H1 (cell line): Measurements from ENCODE around the gene GUCA2B. TPM values are rescaled to one million over a fixed set of nuclear protein-coding genes. Genes with fewer than 3 reads are reported as not detected.

Source experiments
- CTCF ChIA-PET: fragments of 300-600 bp; sonication (Branson Sonifier 250); formaldehyde crosslinking; loops from one replicate; lab custom pipeline; 2021; ENCODE audit not compliant: partially characterized antibody; lab: Charles Lee
- POLR2A ChIA-PET: fragments of 300-600 bp; sonication (Branson Sonifier 250); formaldehyde crosslinking; loops from one replicate; lab custom pipeline; 2021; ENCODE audit warnings: inconsistent platforms; ENCODE audit not compliant: partially characterized antibody; lab: Charles Lee
- DNase-seq, 2 experiments: peaks; one replicate each; pipeline versions ENCODE4 v3.0.0 to v3.0.0-alpha.2; 2010 to 2022; ENCODE audit warnings: low spot score in 2 of 2, low read depth in 1 of 2, mixed read lengths in 1 of 2
- FAIRE-seq: peaks from 2 replicates; lab custom pipeline; 2011; peaks lifted over from hg19 to GRCh38; lab: Jason Lieb, UNC
- H2AFZ ChIP-seq: 2 replicates; pipeline ENCODE4 v1.8.1; 2012; ENCODE audit warnings: low read length, inconsistent platforms
- H2AK5ac ChIP-seq: 2 replicates; pipeline ENCODE4 v1.6.1; 2013; ENCODE audit warnings: low read depth, low read length
- H2BK120ac ChIP-seq: replicated peaks from 2 replicates; pipeline ENCODE3; 2013; ENCODE audit warnings: low read depth, low read length, inconsistent platforms
- H2BK12ac ChIP-seq: 2 replicates; pipeline ENCODE4 v1.6.1; 2013; ENCODE audit warnings: low read depth, low read length
- H2BK15ac ChIP-seq: 2 replicates; pipeline ENCODE4 v1.6.1; 2013; ENCODE audit warnings: low read length
- H2BK20ac ChIP-seq: 2 replicates; pipeline ENCODE4 v1.6.1; 2013; ENCODE audit warnings: low read length
- H2BK5ac ChIP-seq: 2 replicates; pipeline ENCODE4 v1.6.1; 2013; ENCODE audit warnings: low read depth, low read length
- H3K14ac ChIP-seq: 2 replicates; pipeline ENCODE4 v1.6.1; 2013; ENCODE audit warnings: inconsistent platforms; ENCODE audit not compliant: insufficient read length
- H3K18ac ChIP-seq: 2 replicates; pipeline ENCODE4 v1.6.1; 2013; ENCODE audit warnings: low read length; ENCODE audit errors: extremely low read depth
- H3K23ac ChIP-seq: 2 replicates; pipeline ENCODE4 v1.6.1; 2013; ENCODE audit warnings: inconsistent platforms; ENCODE audit not compliant: insufficient read length
- H3K23me2 ChIP-seq: 2 replicates; pipeline ENCODE4 v1.6.1; 2013; ENCODE audit warnings: low read depth, low read length
- H3K27ac ChIP-seq: 2 replicates; pipeline ENCODE4 v1.6.1; 2011; ENCODE audit warnings: low read depth, low read length, inconsistent platforms
- H3K27me3 ChIP-seq, 4 experiments: replicated peaks in 1 of 4; 1 replicate in 1 of 4; 2 replicates in 3 of 4; pipeline versions ENCODE4 v1.6.1 to v1.8.1; 2011 to 2013; ENCODE audit warnings: low read length in 3 of 4, mild to moderate bottlenecking in 3 of 4, inconsistent platforms in 2 of 4, mixed read lengths in 2 of 4, moderate library complexity in 1 of 4; ENCODE audit not compliant: control insufficient read depth in 3 of 4, insufficient read depth in 3 of 4; ENCODE audit errors: extremely low read depth in 1 of 4
- H3K36me3 ChIP-seq, 4 experiments: 2 replicates each; pipeline versions ENCODE4 v1.6.1 to v1.8.1; 2011 to 2013; ENCODE audit warnings: mild to moderate bottlenecking in 4 of 4, low read length in 3 of 4, moderate library complexity in 2 of 4, control low read depth in 1 of 4, inconsistent platforms in 1 of 4; ENCODE audit not compliant: insufficient read depth in 4 of 4, control insufficient read depth in 2 of 4
- H3K4ac ChIP-seq: replicated peaks from 2 replicates; pipeline ENCODE3; 2013; ENCODE audit warnings: low read length, low read depth, mixed read lengths, inconsistent platforms; ENCODE audit not compliant: insufficient read length
- H3K4me1 ChIP-seq, 4 experiments: replicated peaks in 1 of 4; 1 replicate in 1 of 4; 2 replicates in 3 of 4; pipeline versions ENCODE4 v1.6.1 to v1.8.1; 2011 to 2013; ENCODE audit warnings: low read length in 3 of 4, inconsistent platforms in 2 of 4, mixed read lengths in 1 of 4; ENCODE audit not compliant: insufficient read depth in 4 of 4, control insufficient read depth in 3 of 4
- H3K4me2 ChIP-seq, 2 experiments: 2 replicates each; pipeline versions ENCODE4 v1.6.1 to v1.8.1; 2011 to 2013; ENCODE audit warnings: low read depth in 2 of 2, low read length in 2 of 2, control low read depth in 1 of 2, inconsistent platforms in 1 of 2, mild to moderate bottlenecking in 1 of 2; ENCODE audit not compliant: insufficient read depth in 1 of 2
- H3K4me3 ChIP-seq, 4 experiments: fragments of 200-600, 300-600 bp in 1 of 4; sonication (generic), shearing (Covaris generic), sonication (Bioruptor Twin) in 1 of 4; 2 replicates each; pipeline versions ENCODE4 v1.5.1 to v1.8.1; 2011 to 2016; ENCODE audit warnings: low read length in 4 of 4, low read depth in 3 of 4, control low read depth in 2 of 4, inconsistent platforms in 2 of 4, mild to moderate bottlenecking in 2 of 4, mixed read lengths in 1 of 4, moderate library complexity in 1 of 4; ENCODE audit not compliant: insufficient read depth in 2 of 4; ENCODE audit errors: extremely low read depth in 1 of 4
- H3K56ac ChIP-seq: replicated peaks from 2 replicates; pipeline ENCODE3; 2013; ENCODE audit warnings: low read depth, mild to moderate bottlenecking, mixed read lengths, low read length, inconsistent platforms; ENCODE audit not compliant: insufficient read length
- H3K79me1 ChIP-seq: 2 replicates; pipeline ENCODE4 v1.6.1; 2013; ENCODE audit warnings: low read depth, low read length, control low read depth
- H3K79me2 ChIP-seq, 2 experiments: 2 replicates each; pipeline versions ENCODE4 v1.6.1 to v1.8.1; 2012 to 2013; ENCODE audit warnings: low read length in 2 of 2, mild to moderate bottlenecking in 2 of 2, inconsistent platforms in 1 of 2; ENCODE audit not compliant: insufficient read depth in 2 of 2, control insufficient read depth in 1 of 2
- H3K9ac ChIP-seq, 4 experiments: replicated peaks in 1 of 4; 1 replicate in 1 of 4; 2 replicates in 3 of 4; pipeline versions ENCODE4 v1.6.1 to v1.8.1; 2011 to 2013; ENCODE audit warnings: low read depth in 3 of 4, low read length in 3 of 4, control low read depth in 2 of 4, mild to moderate bottlenecking in 2 of 4, moderate library complexity in 2 of 4, inconsistent platforms in 1 of 4; ENCODE audit errors: extremely low read depth in 1 of 4
- H3K9me3 ChIP-seq, 2 experiments: 2 replicates each; pipeline versions ENCODE4 v1.6.1 to v1.8.1; 2012 to 2013; ENCODE audit warnings: mild to moderate bottlenecking in 2 of 2, moderate library complexity in 2 of 2, control low read depth in 1 of 2, inconsistent platforms in 1 of 2, low read depth in 1 of 2, low read length in 1 of 2, mixed read lengths in 1 of 2; ENCODE audit not compliant: insufficient read depth in 2 of 2
- H4K20me1 ChIP-seq, 2 experiments: replicated peaks in 1 of 2; 2 replicates each; pipeline versions ENCODE3 to v1.8.1; 2011 to 2013; ENCODE audit warnings: inconsistent platforms in 2 of 2, low read length in 2 of 2, mild to moderate bottlenecking in 1 of 2; ENCODE audit not compliant: insufficient read depth in 2 of 2, control insufficient read depth in 1 of 2
- H4K5ac ChIP-seq: 2 replicates; pipeline ENCODE4 v1.6.1; 2013; ENCODE audit warnings: low read length, low read depth, mixed read lengths, inconsistent platforms; ENCODE audit not compliant: insufficient read length
- H4K8ac ChIP-seq: 2 replicates; pipeline ENCODE4 v1.8.0; 2013; ENCODE audit warnings: mild to moderate bottlenecking, moderate library complexity, low read length, inconsistent platforms; ENCODE audit not compliant: insufficient read depth; ENCODE audit errors: extremely low read depth
- H4K91ac ChIP-seq: replicated peaks from 2 replicates; pipeline ENCODE3; 2013; ENCODE audit warnings: low read length, mixed read lengths, inconsistent platforms; ENCODE audit not compliant: insufficient read length
- ATF3 ChIP-seq: IDR thresholded peaks from 2 replicates; pipeline ENCODE4 v1.6.1; 2011; ENCODE audit warnings: low read depth, mild to moderate bottlenecking, low read length; ENCODE audit not compliant: insufficient read depth
- E2F6 ChIP-seq: IDR thresholded peaks from 2 replicates; pipeline ENCODE4 v1.6.1; 2012; ENCODE audit warnings: inconsistent platforms
- MAFK ChIP-seq: IDR thresholded peaks from 2 replicates; pipeline ENCODE4 v1.6.1; 2012; ENCODE audit warnings: low read depth, mild to moderate bottlenecking, improper control_type of control experiment, low read length
- PHF8 ChIP-seq: fragments of 200-600 bp; sonication (generic); conservative IDR thresholded peaks from 2 replicates; pipeline ENCODE4 v1.7.1; 2012; ENCODE audit warnings: low read depth, mild to moderate bottlenecking, inconsistent platforms, low read length, moderate library complexity
- POLR2AphosphoS5 ChIP-seq: IDR thresholded peaks from 2 replicates; pipeline ENCODE4 v1.6.1; 2011; ENCODE audit warnings: low read depth, low read length
- RNF2 ChIP-seq: fragments of 200-900, 300-1000 bp; sonication (generic); IDR thresholded peaks from 2 replicates; pipeline ENCODE4 v1.7.1; 2016; ENCODE audit warnings: borderline replicate concordance, low read depth, mild to moderate bottlenecking, antibody characterized with exemption, low read length; ENCODE audit not compliant: poor library complexity, severe bottlenecking; ENCODE audit errors: missing control alignments
- SIX5 ChIP-seq: IDR thresholded peaks from 2 replicates; pipeline ENCODE4 v1.6.1; 2011; ENCODE audit warnings: mild to moderate bottlenecking, low read depth, low read length
- SUZ12 ChIP-seq: fragments of 200-600 bp; sonication (generic); IDR thresholded peaks from 2 replicates; pipeline ENCODE4 v1.6.1; 2012; ENCODE audit warnings: mild to moderate bottlenecking, inconsistent platforms, low read length, moderate library complexity, mixed read lengths
- WGBS, 2 experiments: shearing (Covaris generic) in 1 of 2; methylation state at CpG; one replicate each; pipeline versions ENCODE4 v1.1.6 to v1.1.7; 2013 to 2015; ENCODE audit warnings: low lambda C conversion rate in 2 of 2, mixed read lengths in 2 of 2, inconsistent platforms in 1 of 2, low coverage in 1 of 2, missing lambda C conversion rate in 1 of 2; ENCODE audit not compliant: insufficient replicate concordance in 2 of 2, insufficient coverage in 1 of 2, insufficient read length in 1 of 2; ENCODE audit errors: extremely low coverage in 1 of 2, missing lambda C conversion rate in 1 of 2; 5-methylcytosine and 5-hydroxymethylcytosine counted together
- long read RNA-seq, 2 experiments: library from RNA in 1 of 2; library from capped mRNA in 1 of 2; stranded (forward); transcript quantifications; one replicate each; pipeline ENCODE4 v2.0.0, GENCODE V29; 2021; ENCODE audit warnings: inconsistent platforms in 1 of 2
- polyA minus RNA-seq, 3 experiments: library from RNA; depleted of rRNA, polyadenylated mRNA; stranded (reverse); fragments of >200 nt; gene quantifications; 1 replicate in 2 of 3; 2 replicates in 1 of 3; pipeline ENCODE4 v1.2.3, GENCODE V29; 2011
- polyA plus RNA-seq, 7 experiments: library from polyadenylated mRNA; depleted of rRNA in 3 of 7; stranded (reverse) in 5 of 7; unstranded in 2 of 7; fragments of >200 nt in 5 of 7; fragments of 200-250 nt in 2 of 7; gene quantifications; 1 replicate in 5 of 7; 2 replicates in 1 of 7; 4 replicates in 1 of 7; pipeline versions ENCODE4 v1.2.1 to v1.2.3, GENCODE V29; 2011 to 2013; ENCODE audit warnings: missing spikeins in 2 of 7, mixed read lengths in 2 of 7
- total RNA-seq: library from RNA; stranded (reverse); fragmentation: NEBNext Ultra II Directional; extraction: Animal tissue kit (Norgen Biotek cat#: 25700); gene quantifications from 2 replicates; pipeline ENCODE4 v1.2.1, GENCODE V29; 2021

Gene GUCA2B
- total RNA-seq (not detected in 2 replicates), polyA plus RNA-seq (2011; rRNA removed) (not detected in 2 replicates), polyA minus RNA-seq (2011; rRNA and poly(A)+ RNA removed) (not detected in 2 replicates)
- not detected for polyA plus RNA-seq (2011; cell fraction: cytosol; rRNA removed)
- polyA plus RNA-seq (2011; cell fraction: nucleus; rRNA removed), result not detected
- polyA plus RNA-seq (2012, experiment 1 of 2), result not detected in 4 replicates
- polyA plus RNA-seq (2012, experiment 2 of 2), result not detected
- not detected for polyA plus RNA-seq (2013, experiment 1 of 2)
- not detected for polyA plus RNA-seq (2013, experiment 2 of 2)
- not detected for polyA minus RNA-seq (2011; cell fraction: cytosol; rRNA and poly(A)+ RNA removed)
- not detected for polyA minus RNA-seq (2011; cell fraction: nucleus; rRNA and poly(A)+ RNA removed)
- long read RNA-seq, experiment 1, result 0 reads
- long read RNA-seq, experiment 2, result 0 reads

GRCh38 chr1:42152907-42153600 lies at the start of gene GUCA2B:
GUCA2B (plus strand) TSS chr1:42153410; CDS start chr1:42153451, 41 bp downstream.
- WGBS, 2 experiments, result 85% methylated on average over 10 of the region's 12 CpGs; no CpG with 5 or more reads in 1 of the 2 experiments
- Histone ChIP-seq H3K4me3 (no peak within 1 kb of the TSS), H3K18ac (no peak within 1 kb of the TSS), H3K36me3 (no peaks in the 10 kb centered on the region), H2BK20ac (no peak within 1 kb of the TSS), H3K9me3 (no peaks in the 10 kb centered on the region)
- no peak for DNase-seq
- POLR2A ChIA-PET, result interaction anchor here (1.2 kb wide), 1 partner anchor 698 kb away, joined by 3 read pairs; no protein-coding TSS in a partner anchor
- TF ChIP-seq SIX5 (no peak), RNF2 (no peak), SUZ12 (no peak), POLR2AphosphoS5 (no peak), PHF8 (no peak), ATF3 (no peak), E2F6 (no peak), MAFK (no peak)
- TF ChIP-seq, all 59 proteins: peak for 0
- no peak within 1 kb of the TSS for H2BK15ac ChIP-seq
- H2BK120ac ChIP-seq, result no peak within 1 kb of the TSS
- H2BK5ac ChIP-seq, result no peak within 1 kb of the TSS
- no peak within 1 kb of the TSS for H4K5ac ChIP-seq
- H4K20me1 ChIP-seq, result no peaks in the 10 kb centered on the region
- no peaks in the 10 kb centered on the region for H3K4me1 ChIP-seq
- no peaks in the 10 kb centered on the region for H3K79me2 ChIP-seq
- H3K9ac ChIP-seq, result no peak within 1 kb of the TSS; a peak in 1 of 7 replicates
- H3K56ac ChIP-seq, result no peak within 1 kb of the TSS
- H3K4ac ChIP-seq, result no peak within 1 kb of the TSS
- no peaks in the 10 kb centered on the region for H3K27me3 ChIP-seq
- no peak within 1 kb of the TSS for H3K14ac ChIP-seq
- H4K8ac ChIP-seq, result peak within 1 kb of the TSS; percentile 66; the same call in 1 of the 2 replicates
- H2AFZ ChIP-seq, result no peak within 1 kb of the TSS
- no peak within 1 kb of the TSS for H2AK5ac ChIP-seq
- H3K23me2 ChIP-seq, result no peaks in the 10 kb centered on the region
- CTCF ChIA-PET, result interaction anchor here (0.6 to 7.8 kb wide), 3 partner anchors 18 to 233 kb away, joined by 3 to 77 read pairs (median 6); no protein-coding TSS in a partner anchor
- H2BK12ac ChIP-seq, result no peak within 1 kb of the TSS
- H3K4me2 ChIP-seq, result no peak within 1 kb of the TSS
- H3K23ac ChIP-seq, result no peak within 1 kb of the TSS
- H3K79me1 ChIP-seq, result no peaks in the 10 kb centered on the region
- FAIRE-seq, result no peak
- no peak within 1 kb of the TSS for H4K91ac ChIP-seq
- H3K27ac ChIP-seq, result no peak within 1 kb of the TSS
